HEK293T (cell line): ENCODE measurements around the gene PLA2G7.

Source experiments
- BHLHE40 ChIP-seq: fragments of 450-650 bp; IDR thresholded peaks from 2 replicates; pipeline ENCODE4 v1.6.1; 2016; ENCODE audit warnings: mild to moderate bottlenecking, moderate library complexity, borderline replicate concordance
- CTBP1 ChIP-seq: fragments of 450-650 bp; IDR thresholded peaks from 2 replicates; pipeline ENCODE4 v1.6.1; 2016; ENCODE audit warnings: borderline replicate concordance
- FOXA1 ChIP-seq: fragments of 450-650 bp; IDR thresholded peaks from 2 replicates; pipeline ENCODE4 v1.6.1; 2016; ENCODE audit warnings: mild to moderate bottlenecking
- FOXK2 ChIP-seq: fragments of 450-650 bp; IDR thresholded peaks from 2 replicates; pipeline ENCODE4 v1.6.1; 2016; ENCODE audit warnings: mild to moderate bottlenecking
- FOXM1 ChIP-seq: fragments of 450-650 bp; IDR thresholded peaks from 2 replicates; pipeline ENCODE4 v1.6.1; 2017; ENCODE audit warnings: mild to moderate bottlenecking, borderline replicate concordance
- HDGF ChIP-seq: fragments of 450-650 bp; IDR thresholded peaks from 2 replicates; pipeline ENCODE4 v1.6.1; 2017; ENCODE audit warnings: antibody characterized with exemption, borderline replicate concordance
- L3MBTL2 ChIP-seq: fragments of 450-650 bp; conservative IDR thresholded peaks from 2 replicates; pipeline ENCODE4 v1.6.1; 2016; ENCODE audit warnings: mild to moderate bottlenecking
- TARDBP ChIP-seq: fragments of 450-650 bp; IDR thresholded peaks from 2 replicates; pipeline ENCODE4 v1.6.1; 2016

DNA sequence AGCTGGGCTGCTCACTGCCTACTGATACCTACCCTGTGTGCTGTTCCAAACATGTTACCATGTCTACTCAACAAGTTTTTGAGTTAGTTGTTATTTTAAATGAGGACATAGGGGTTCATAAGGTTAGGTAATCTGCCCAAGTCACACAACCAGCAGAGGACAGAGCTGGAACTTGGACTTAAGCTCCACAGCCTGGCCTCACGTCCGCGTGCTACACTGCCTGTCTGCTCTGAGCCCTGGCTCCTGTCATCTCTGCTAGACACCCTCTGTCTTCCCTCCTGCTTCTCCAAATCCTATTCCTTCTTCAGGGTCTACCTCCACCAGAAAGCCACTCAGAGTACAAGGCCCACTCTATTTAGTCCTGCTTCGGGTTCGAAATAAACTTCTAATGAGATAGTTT lies 29.8 kb upstream of the PLA2G7 start:
- TF ChIP-seq FOXK2 (no peak), HDGF (no peak), CTBP1 (no peak), FOXM1 (no peak), BHLHE40 (no peak), FOXA1 (no peak), TARDBP (no peak), L3MBTL2 (no peak)
